GM19238 (cell line): ENCODE measurements around the gene ATP6V1F.
"Not testable (repeated sequence)": the region's sequence is repeated elsewhere in the genome, so short reads cannot be mapped to it uniquely, and the experiment has no call there.

ENCODE experiments used
- DNase-seq: peaks from one replicate; pipeline ENCODE4 v3.0.0; 2011; ENCODE audit warnings: low spot score; ENCODE audit not compliant: insufficient read length

ATP6V1F gene

GRCh38 chr7:128899392-128899791 lies 36.7 kb downstream of the ATP6V1F start:
- DNase-seq, result no peak

GRCh38 chr7:128900237-128900636 lies 37.6 kb downstream of the ATP6V1F start:
- no peak for DNase-seq

- peak; percentile 1 for DNase-seq
Measured at GRCh38 chr7:128902761-128903585, 40.3 kb downstream of the ATP6V1F start.

GRCh38 chr7:128903621-128904361 lies 41.1 kb downstream of the ATP6V1F start:
- DNase-seq, result no peak

- DNase-seq, result peak; percentile 70
Measured at GRCh38 chr7:128904381-128905197, 41.9 kb downstream of the ATP6V1F start.

GRCh38 chr7:128906001-128906765 lies 43.5 kb downstream of the ATP6V1F start:
- no peak for DNase-seq

DNA sequence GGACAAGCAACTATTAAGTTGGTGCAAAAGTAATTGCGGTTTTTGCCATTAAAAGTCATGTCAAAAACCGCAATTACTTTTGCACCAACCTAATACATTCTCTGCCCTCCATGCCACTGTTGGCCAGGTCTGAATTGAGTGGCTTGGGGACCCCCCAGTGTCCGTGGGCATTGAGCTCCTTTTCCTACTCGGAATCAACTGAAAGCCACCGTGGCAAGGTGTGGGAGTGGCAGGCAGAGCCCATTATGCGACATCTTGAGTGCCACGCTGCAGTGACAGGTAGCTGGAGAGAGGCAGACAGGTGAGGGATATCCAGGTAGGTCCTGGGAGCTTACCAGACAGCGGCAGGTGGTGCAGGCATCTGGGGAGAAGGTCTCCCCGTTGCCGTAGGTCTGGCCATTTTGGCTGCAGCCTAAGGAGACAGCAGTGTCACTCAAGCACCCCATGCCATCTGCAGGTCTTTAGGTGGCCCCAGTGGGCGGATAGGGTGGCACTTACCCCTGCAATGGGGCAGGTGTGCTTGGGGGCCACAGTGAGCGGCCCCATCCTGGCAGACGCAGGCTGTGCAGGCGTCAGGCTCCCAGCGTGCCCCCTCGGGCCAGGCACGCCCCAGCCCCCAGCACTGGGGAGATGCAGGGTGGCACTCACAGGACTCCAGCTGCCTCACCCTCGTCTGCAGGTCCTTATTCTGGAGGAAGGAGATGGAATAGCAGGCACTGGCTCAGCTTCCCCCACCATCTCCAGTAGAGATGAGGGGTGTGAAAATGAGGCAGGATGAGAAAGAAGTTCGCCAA lies 44.3 kb downstream of the ATP6V1F start:
- DNase-seq, result no peak

DNA sequence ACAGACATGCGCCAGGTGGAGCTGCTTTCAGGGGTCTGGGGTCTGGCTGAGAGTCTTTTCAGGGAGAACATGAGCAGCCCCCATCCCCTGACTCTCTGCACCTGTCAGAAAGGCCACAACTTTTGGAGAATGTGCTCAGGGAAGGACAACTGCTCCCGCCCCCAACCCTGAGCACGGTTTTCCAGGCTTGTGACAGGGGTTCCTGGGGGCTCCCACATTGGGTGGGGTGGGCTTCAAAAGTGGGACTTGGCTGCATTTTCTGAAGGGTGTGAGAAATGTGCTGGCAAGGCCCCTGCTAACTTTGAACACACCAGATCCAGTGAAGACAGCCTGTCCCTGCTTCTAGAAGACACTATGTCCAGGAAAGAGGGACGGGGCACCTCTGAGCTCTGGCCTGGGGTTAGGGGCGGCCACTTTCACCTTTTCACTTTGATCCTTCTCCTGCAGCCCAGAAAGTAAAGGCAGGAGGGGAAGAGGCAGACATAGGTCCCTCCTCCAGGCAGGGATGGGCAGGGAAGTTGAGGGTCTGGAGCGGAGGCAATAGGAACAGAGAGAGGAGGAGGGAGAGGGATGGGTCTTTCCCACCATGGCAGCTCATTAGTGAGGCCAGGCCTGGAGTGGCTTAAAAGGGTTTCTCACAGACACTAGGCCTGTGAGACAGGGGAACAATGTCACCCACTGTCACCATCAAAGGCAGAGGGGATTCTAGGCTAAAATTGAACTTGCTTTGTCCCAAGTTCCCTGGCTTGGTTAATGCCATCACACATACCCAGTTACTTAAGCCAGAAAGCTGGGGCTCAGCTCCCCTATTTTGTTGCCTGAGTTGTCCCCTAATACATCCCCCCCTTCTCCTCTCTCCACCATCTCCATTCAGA lies 46.3 kb downstream of the ATP6V1F start:
- no peak for DNase-seq

GRCh38 chr7:128909625-128910568 lies 47.2 kb downstream of the ATP6V1F start:
- DNase-seq, result no peak

DNA sequence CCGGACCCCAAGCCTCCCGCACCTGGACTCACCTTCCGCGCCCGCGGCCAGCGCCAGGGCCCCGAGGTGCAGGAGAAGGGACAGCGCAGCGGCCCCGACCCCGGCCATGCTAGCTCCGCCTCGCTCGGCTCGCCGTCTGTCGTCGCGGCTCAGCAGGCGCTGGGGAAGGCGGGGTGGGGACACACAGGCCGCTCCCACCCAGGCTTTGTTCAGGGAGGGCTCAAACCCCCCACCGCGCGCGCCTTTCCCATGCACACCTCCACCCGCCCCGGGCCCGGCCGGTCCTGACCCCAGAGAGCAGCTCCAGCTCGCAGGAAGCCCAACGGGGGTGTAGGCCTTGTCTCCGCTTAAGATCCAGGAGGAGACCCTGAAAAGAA lies 47.9 kb downstream of the ATP6V1F start, which contains the start of gene KCP:
KCP (minus strand) TSS at position 141 of the 377 bp plus-strand sequence; CDS start at position 108, 33 bp downstream.
- DNase-seq, result no peak

DNA sequence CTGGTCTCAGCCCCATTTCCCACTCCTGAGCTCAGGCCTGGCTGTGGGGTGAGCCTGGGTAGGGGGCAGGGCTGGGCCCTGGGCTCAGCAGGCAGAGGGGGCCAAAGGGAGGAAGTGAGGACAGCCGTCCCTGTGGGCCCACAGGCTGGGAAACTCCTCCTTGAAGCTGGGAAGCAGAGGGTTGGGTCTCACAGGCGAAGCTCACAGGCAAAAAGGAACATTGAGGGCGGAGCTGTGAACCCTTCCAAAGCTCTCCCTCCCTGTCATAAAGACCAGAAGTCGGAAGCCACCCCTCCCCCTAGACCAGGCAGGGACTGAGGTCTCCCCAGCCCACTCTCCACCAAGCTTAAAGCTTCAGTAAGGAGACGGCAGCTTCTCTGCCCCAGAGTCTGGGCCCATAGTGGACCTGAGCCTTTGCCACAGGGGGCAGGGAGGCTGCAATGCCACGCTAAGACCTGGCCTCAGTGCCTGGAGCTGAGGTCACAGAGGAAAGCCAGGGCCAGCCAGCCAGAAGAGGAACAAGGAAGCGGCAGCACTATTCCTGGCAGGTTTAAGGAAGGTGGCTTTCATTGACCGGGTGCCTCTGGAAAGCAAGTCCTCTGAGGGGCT lies 48.9 kb downstream of the ATP6V1F start:
- no peak for DNase-seq

GRCh38 chr7:128912281-128912680 lies 49.6 kb downstream of the ATP6V1F start:
- no peak for DNase-seq

- DNase-seq, result not testable (repeated sequence)
Measured at GRCh38 chr7:128912709-128913495, 50.2 kb downstream of the ATP6V1F start.

GRCh38 chr7:128913870-128914565 lies 51.4 kb downstream of the ATP6V1F start:
- no peak for DNase-seq

- DNase-seq, result peak; percentile 68
Measured at GRCh38 chr7:128914566-128915151, 52.0 kb downstream of the ATP6V1F start.
